GM18909 (cell line): ENCODE measurements around the gene SCIN.
A peak's percentile ranks its signal among the peaks of the same experiment; 100 is the strongest.
"Not testable (repeated sequence)": the region's sequence is repeated elsewhere in the genome, so short reads cannot be mapped to it uniquely, and the experiment has no call there.

ENCODE experiments used
- ATAC-seq: cut with Tn5 transposase; IDR thresholded peaks from one replicate; pipeline ENCODE4 v1.9.1; 2021; ENCODE audit warnings: mild to moderate bottlenecking; ENCODE audit not compliant: unreplicated experiment, poor library complexity

Gene SCIN

GRCh38 chr7:12685550-12685949 lies 115.0 kb downstream of the SCIN start:
- no peak for ATAC-seq

- ATAC-seq = peak; percentile 83
These were observed 115.8 kb downstream of the SCIN start for GRCh38 chr7:12686234-12686890.

- ATAC-seq = peak; percentile 85
These were observed 116.6 kb downstream of the SCIN start, which contains the start of gene ARL4A for GRCh38 chr7:12686891-12687717. Gene ARL4A (plus strand): TSS chr7:12687633. CDS start chr7:12688255, 622 bp downstream.

- ATAC-seq = no peak
These were observed 117.2 kb downstream of the SCIN start for GRCh38 chr7:12687718-12688171.

GRCh38 chr7:12688485-12689170 lies 118.1 kb downstream of the SCIN start:
- not testable (repeated sequence) for ATAC-seq

- ATAC-seq = no peak
These were observed 118.9 kb downstream of the SCIN start for GRCh38 chr7:12689451-12689850.

GRCh38 chr7:12690041-12690878 lies 119.7 kb downstream of the SCIN start:
- no peak for ATAC-seq

- not testable (repeated sequence) for ATAC-seq
These were observed 120.9 kb downstream of the SCIN start for GRCh38 chr7:12691388-12691787.

- ATAC-seq = no peak
These were observed 121.5 kb downstream of the SCIN start for GRCh38 chr7:12692035-12692434.

- ATAC-seq = no peak
These were observed 122.1 kb downstream of the SCIN start for GRCh38 chr7:12692479-12693259.

GRCh38 chr7:12694817-12695216 lies 124.3 kb downstream of the SCIN start:
- no peak for ATAC-seq

- no peak for ATAC-seq
These were observed 125.4 kb downstream of the SCIN start for GRCh38 chr7:12695965-12696364.

- no peak for ATAC-seq
These were observed 128.8 kb downstream of the SCIN start for GRCh38 chr7:12699299-12699698.

GRCh38 chr7:12701433-12701832 lies 130.9 kb downstream of the SCIN start:
- ATAC-seq = no peak

GRCh38 chr7:12703881-12704280 lies 133.4 kb downstream of the SCIN start:
- no peak for ATAC-seq

- no peak for ATAC-seq
These were observed 135.4 kb downstream of the SCIN start for GRCh38 chr7:12705878-12706277.

- no peak for ATAC-seq
These were observed 136.5 kb downstream of the SCIN start for GRCh38 chr7:12706900-12707536.

GRCh38 chr7:12708314-12708713 lies 137.8 kb downstream of the SCIN start:
- ATAC-seq = no peak
